CD14-positive monocyte (primary cell): ENCODE data around the gene IL36RN. TPM values are rescaled to one million over a fixed set of nuclear protein-coding genes. Genes with fewer than 3 reads are reported as not detected.
A peak's percentile ranks its signal among the peaks of the same experiment; 100 is the strongest.

Experiments used
- DNase-seq, 3 donors: peaks; one replicate each; pipeline ENCODE4 v3.0.0-alpha.2; 2011 to 2022
- H2AFZ ChIP-seq: 2 replicates; pipeline ENCODE4 v1.6.0; 2012; ENCODE audit warnings: mild to moderate bottlenecking, low read depth, low read length, inconsistent platforms; ENCODE audit not compliant: insufficient read depth, poor library complexity, severe bottlenecking
- H3K27ac ChIP-seq, 2 donors: 1 replicate in 1 of 2; 2 replicates in 1 of 2; pipeline ENCODE4 v1.5.1; 2012 to 2013; ENCODE audit warnings: low read length in 2 of 2, control low read depth in 1 of 2, inconsistent platforms in 1 of 2, low read depth in 1 of 2, mild to moderate bottlenecking in 1 of 2
- H3K27me3 ChIP-seq, 2 donors: one replicate each; pipeline versions ENCODE4 v1.6.0 to v1.6.1; 2011 to 2013; ENCODE audit warnings: low read length in 2 of 2; ENCODE audit not compliant: control insufficient read depth in 2 of 2, insufficient read depth in 2 of 2
- H3K36me3 ChIP-seq, 2 donors: replicated peaks in 1 of 2; 1 replicate in 1 of 2; 2 replicates in 1 of 2; pipeline versions ENCODE4 v1.5.1 to v1.6.1; 2012 to 2013; ENCODE audit warnings: low read length in 2 of 2, control low read depth in 1 of 2, inconsistent platforms in 1 of 2, mild to moderate bottlenecking in 1 of 2; ENCODE audit not compliant: insufficient read depth in 2 of 2, control insufficient read depth in 1 of 2
- H3K4me1 ChIP-seq, 2 donors: 1 replicate in 1 of 2; 2 replicates in 1 of 2; pipeline versions ENCODE4 v1.5.1 to v1.6.1; 2012 to 2013; ENCODE audit warnings: low read length in 2 of 2, control low read depth in 1 of 2, inconsistent platforms in 1 of 2, mild to moderate bottlenecking in 1 of 2, moderate library complexity in 1 of 2; ENCODE audit not compliant: insufficient read depth in 2 of 2, control insufficient read depth in 1 of 2
- H3K4me2 ChIP-seq: replicated peaks from 2 replicates; pipeline ENCODE3; 2012; ENCODE audit warnings: low read length, moderate library complexity, mild to moderate bottlenecking; ENCODE audit not compliant: poor library complexity, severe bottlenecking; ENCODE audit errors: extremely low read depth
- H3K4me3 ChIP-seq, 3 experiments: fragments of 200-600 bp in 1 of 3; sonication (generic) in 1 of 3; replicated peaks in 1 of 3; 1 replicate in 2 of 3; 2 replicates in 1 of 3; pipeline ENCODE4 v1.5.1; 2011 to 2013; ENCODE audit warnings: low read length in 3 of 3, mild to moderate bottlenecking in 3 of 3, control low read depth in 2 of 3, low read depth in 2 of 3, inconsistent platforms in 1 of 3, moderate library complexity in 1 of 3
- H3K79me2 ChIP-seq: 2 replicates; pipeline ENCODE4 v1.6.0; 2012; ENCODE audit warnings: mild to moderate bottlenecking, control low read depth, inconsistent platforms, low read length, moderate library complexity; ENCODE audit not compliant: insufficient read depth
- H3K9ac ChIP-seq: 2 replicates; pipeline ENCODE4 v1.6.0; 2017; ENCODE audit warnings: low read length, mild to moderate bottlenecking; ENCODE audit not compliant: insufficient read depth, poor library complexity, severe bottlenecking
- H3K9me3 ChIP-seq, 2 donors: replicated peaks in 1 of 2; 1 replicate in 1 of 2; 2 replicates in 1 of 2; pipeline versions ENCODE4 v1.5.1 to v1.6.1; 2012 to 2013; ENCODE audit warnings: low read length in 2 of 2, control low read depth in 1 of 2; ENCODE audit not compliant: control insufficient read depth in 1 of 2, insufficient read depth in 1 of 2
- H4K20me1 ChIP-seq: 2 replicates; pipeline ENCODE4 v1.6.0; 2012; ENCODE audit warnings: mild to moderate bottlenecking, low read length, control low read depth, moderate library complexity; ENCODE audit not compliant: insufficient read depth
- H3K27ac Mint-ChIP-seq, 7 donors: one replicate each; pipeline ENCODE4 v1.8.0; 2020; ENCODE audit warnings: mild to moderate bottlenecking in 7 of 7, mixed read lengths in 7 of 7, moderate library complexity in 6 of 7, inconsistent platforms in 2 of 7
- H3K27me3 Mint-ChIP-seq, 3 donors: one replicate each; pipeline ENCODE4 v1.8.0; 2021 to 2022; ENCODE audit warnings: low read depth in 3 of 3, mild to moderate bottlenecking in 3 of 3, mixed read lengths in 3 of 3, moderate library complexity in 3 of 3, inconsistent platforms in 1 of 3
- H3K36me3 Mint-ChIP-seq, 2 donors: one replicate each; pipeline ENCODE4 v1.8.0; 2020; ENCODE audit warnings: mixed read lengths in 2 of 2, inconsistent platforms in 1 of 2, mild to moderate bottlenecking in 1 of 2
- H3K4me1 Mint-ChIP-seq: one replicate; pipeline ENCODE4 v1.8.0; 2020; ENCODE audit warnings: mild to moderate bottlenecking, mixed read lengths
- H3K4me3 Mint-ChIP-seq, 2 donors: one replicate each; pipeline ENCODE4 v1.8.0; 2020; ENCODE audit warnings: mild to moderate bottlenecking in 2 of 2, mixed read lengths in 2 of 2, moderate library complexity in 1 of 2
- H3K9me3 Mint-ChIP-seq, 7 donors: one replicate each; pipeline ENCODE4 v1.8.0; 2020 to 2022; ENCODE audit warnings: mixed read lengths in 7 of 7, mild to moderate bottlenecking in 6 of 7, moderate library complexity in 6 of 7, inconsistent platforms in 2 of 7
- CTCF ChIP-seq: fragments of 200-600 bp; IDR thresholded peaks from one replicate; pipeline ENCODE4 v1.8.0; 2022; ENCODE audit warnings: antibody characterized with exemption, mild to moderate bottlenecking
- WGBS: methylation state at CpG from one replicate; pipeline ENCODE4 v1.1.5; 2013; ENCODE audit warnings: missing lambda C conversion rate; ENCODE audit not compliant: insufficient coverage; 5-methylcytosine and 5-hydroxymethylcytosine counted together
- intact Hi-C, 2 donors: fragments of 100-400 bp; cut with micrococcal nuclease; formaldehyde crosslinking; loops; one replicate each; pipeline versions ENCODE4 v1.15.0 to v1.15.1; 2023
- polyA plus RNA-seq, 3 donors: library from polyadenylated mRNA; depleted of rRNA in 1 of 3; unstranded in 2 of 3; stranded (reverse) in 1 of 3; fragments of 300-500 nt in 2 of 3; fragments of >200 nt in 1 of 3; fragmentation: Illumina TruSeq in 2 of 3; gene quantifications; 1 replicate in 2 of 3; 2 replicates in 1 of 3; pipeline ENCODE4 v1.2.3, GENCODE V29; 2012 to 2021

The IL36RN gene
- polyA plus RNA-seq, 3 donors = not detected

GRCh38 chr2:113038291-113038690, 20.7 kb upstream of the IL36RN start:
- TF ChIP-seq CTCF = no peak
- H4K20me1 ChIP-seq = no peaks in the 10 kb centered on the region
- H2AFZ ChIP-seq = no peak overlapping the region
- H3K9ac ChIP-seq = no peak overlapping the region
- Mint-ChIP-seq H3K27me3 (peaks cover 3 to 13% (median 7%) of the 10 kb centered on the region in 3 donors), H3K9me3 (peaks cover 0 to 5% (median 0%) of the 10 kb centered on the region in 7 donors), H3K36me3 (no peaks in the 10 kb centered on the region), H3K4me3 (no peak overlapping the region), H3K27ac (no peak overlapping the region), H3K4me1 (peaks cover 13% of the 10 kb centered on the region)
- no peak overlapping the region for H3K27ac ChIP-seq
- H3K27me3 ChIP-seq = no peaks in the 10 kb centered on the region
- no peaks in the 10 kb centered on the region for H3K36me3 ChIP-seq
- H3K4me3 ChIP-seq = no peak overlapping the region
- H3K4me2 ChIP-seq = no peak overlapping the region
- intact Hi-C loops = no loop called here
- H3K79me2 ChIP-seq = no peaks in the 10 kb centered on the region
- H3K4me1 ChIP-seq = peaks cover 0 to 10% of the 10 kb centered on the region in 2 donors
- WGBS = 80% methylated on average over 2 of the region's 3 CpGs
- no peaks in the 10 kb centered on the region for H3K9me3 ChIP-seq
- DNase-seq = no peak

- Mint-ChIP-seq H3K36me3 (no peaks in the 10 kb centered on the region), H3K4me1 (peaks cover 13% of the 10 kb centered on the region)
Measured at GRCh38 chr2:113039158-113039557, 19.8 kb upstream of the IL36RN start.

More at GRCh38 chr2:113039158-113039557, 19.8 kb upstream of the IL36RN start:
- Histone ChIP-seq H3K79me2 (no peaks in the 10 kb centered on the region), H3K27me3 (no peaks in the 10 kb centered on the region), H3K27ac (no peak overlapping the region), H3K9ac (no peak overlapping the region), H3K4me2 (no peak overlapping the region), H2AFZ (no peak overlapping the region), H4K20me1 (no peaks in the 10 kb centered on the region), H3K36me3 (no peaks in the 10 kb centered on the region), H3K4me3 (no peak overlapping the region), H3K4me1 (peaks cover 0 to 10% of the 10 kb centered on the region in 2 donors), H3K9me3 (no peaks in the 10 kb centered on the region)
- no peak for DNase-seq
- H3K9me3 Mint-ChIP-seq = peaks cover 0 to 5% (median 2%) of the 10 kb centered on the region in 7 donors
- peak overlapping the region in 1 of 7 donors; percentile 10 for H3K27ac Mint-ChIP-seq
- H3K27me3 Mint-ChIP-seq = peaks cover under 1 to 11% (median 9%) of the 10 kb centered on the region in 3 donors
- H3K4me3 Mint-ChIP-seq = no peak overlapping the region
- intact Hi-C loops = no loop called here
- no CpG with 5 or more reads among the region's 2 CpGs for WGBS
- TF ChIP-seq CTCF = no peak
